Esophagus muscularis mucosa (tissue), 4 donors: ENCODE data around the gene PLSCR3. TPM values are rescaled to one million over a fixed set of nuclear protein-coding genes. Genes with fewer than 3 reads are reported as not detected.

Experiments
- DNase-seq: peaks from one replicate; pipeline ENCODE4 v3.0.0-alpha.2; 2017; ENCODE audit errors: extremely low spot score
- H3K27ac ChIP-seq, 4 donors: fragments of 200-600 bp; sonication (generic); replicated peaks in 1 of 4; 1 replicate in 3 of 4; 2 replicates in 1 of 4; pipeline ENCODE4 v1.5.1; 2016 to 2019; ENCODE audit warnings: mild to moderate bottlenecking in 1 of 4
- H3K27me3 ChIP-seq, 4 donors: fragments of 200-600 bp; sonication (generic); one replicate each; pipeline versions ENCODE4 v1.5.1 to v1.6.0; 2016 to 2019
- H3K36me3 ChIP-seq, 4 donors: fragments of 200-600 bp; sonication (generic); one replicate each; pipeline ENCODE4 v1.5.1; 2016 to 2019
- H3K4me1 ChIP-seq, 4 donors: fragments of 200-600 bp; sonication (generic); one replicate each; pipeline ENCODE4 v1.5.1; 2016 to 2019
- H3K4me3 ChIP-seq, 4 donors: fragments of 200-600 bp; sonication (generic); 1 replicate in 2 of 4; 2 replicates in 2 of 4; pipeline ENCODE4 v1.5.1; 2016 to 2019; ENCODE audit warnings: mild to moderate bottlenecking in 4 of 4, moderate library complexity in 1 of 4
- H3K9me3 ChIP-seq, 4 donors: fragments of 200-600 bp; sonication (generic); 1 replicate in 3 of 4; 2 replicates in 1 of 4; pipeline ENCODE4 v1.5.1; 2016 to 2019
- CTCF ChIP-seq, 3 experiments: fragments of 200-600 bp in 2 of 3; fragments of 450-650 bp in 1 of 3; sonication (generic) in 2 of 3; IDR thresholded peaks; one replicate each; pipeline ENCODE4 v1.5.1; 2017 to 2019; ENCODE audit warnings: antibody characterized with exemption in 3 of 3, mild to moderate bottlenecking in 2 of 3, moderate library complexity in 1 of 3
- EP300 ChIP-seq: sonication (generic); formaldehyde crosslinking; IDR thresholded peaks from one replicate; pipeline ENCODE4 v1.6.1; 2017; ENCODE audit warnings: antibody characterized with exemption
- POLR2A ChIP-seq: fragments of 450-650 bp; IDR thresholded peaks from one replicate; pipeline ENCODE4 v1.6.1; 2017; ENCODE audit warnings: antibody characterized with exemption, moderate library complexity, mild to moderate bottlenecking, low read depth
- POLR2AphosphoS5 ChIP-seq, 2 donors: sonication (generic); formaldehyde crosslinking; IDR thresholded peaks; one replicate each; pipeline ENCODE4 v1.6.1; 2017; ENCODE audit warnings: antibody characterized with exemption in 2 of 2
- WGBS: methylation state at CpG from one replicate; pipeline ENCODE4 v1.1.5; 2018; 5-methylcytosine and 5-hydroxymethylcytosine counted together
- intact Hi-C: fragments of 100-400 bp; cut with DNase I; formaldehyde crosslinking; loops from one replicate; pipeline ENCODE4 v1.15.1; 2023
- total RNA-seq, 4 donors: library from RNA; depleted of rRNA; stranded (reverse); fragments of >200 nt; gene quantifications; one replicate each; pipeline versions ENCODE4 v1.1.0 to v1.2.1, GENCODE V29; 2016

Gene PLSCR3
- total RNA-seq, 4 donors from 2014 or later, result 17.7 to 39.9 (median 24.3) TPM

DNA sequence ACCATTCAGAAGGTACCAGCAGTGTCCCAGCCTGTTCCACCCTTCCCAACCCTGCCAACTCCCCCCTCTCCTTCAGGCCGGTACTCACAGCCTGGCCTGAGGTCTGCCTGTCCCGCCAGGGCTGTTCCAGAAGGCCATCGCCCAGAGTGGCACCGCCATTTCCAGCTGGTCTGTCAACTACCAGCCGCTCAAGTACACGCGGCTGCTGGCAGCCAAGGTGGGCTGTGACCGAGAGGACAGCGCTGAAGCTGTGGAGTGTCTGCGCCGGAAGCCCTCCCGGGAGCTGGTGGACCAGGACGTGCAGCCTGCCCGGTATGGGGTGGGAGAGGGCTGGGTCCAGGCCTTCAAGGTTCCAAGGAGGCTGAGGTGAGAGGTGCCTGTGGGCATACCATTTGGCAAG, 20.5 kb upstream of the PLSCR3 start:
- Histone ChIP-seq H3K9me3 (no peaks in the 10 kb centered on the region), H3K27ac (no peak overlapping the region), H3K4me1 (no peaks in the 10 kb centered on the region), H3K4me3 (no peak overlapping the region), H3K36me3 (peaks cover 0 to 55% (median 26%) of the 10 kb centered on the region in 4 donors), H3K27me3 (no peaks in the 10 kb centered on the region)
- 83% methylated on average over 12 of the region's 14 CpGs for WGBS
- intact Hi-C loops, result no loop called here
- no peak for DNase-seq
- TF ChIP-seq EP300, result no peak
- TF ChIP-seq CTCF (IDR thresholded peaks at IDR 0.05), result no peak
- TF ChIP-seq POLR2A, result no peak
- TF ChIP-seq POLR2AphosphoS5 (IDR thresholded peaks at IDR 0.05), result no peak

DNA sequence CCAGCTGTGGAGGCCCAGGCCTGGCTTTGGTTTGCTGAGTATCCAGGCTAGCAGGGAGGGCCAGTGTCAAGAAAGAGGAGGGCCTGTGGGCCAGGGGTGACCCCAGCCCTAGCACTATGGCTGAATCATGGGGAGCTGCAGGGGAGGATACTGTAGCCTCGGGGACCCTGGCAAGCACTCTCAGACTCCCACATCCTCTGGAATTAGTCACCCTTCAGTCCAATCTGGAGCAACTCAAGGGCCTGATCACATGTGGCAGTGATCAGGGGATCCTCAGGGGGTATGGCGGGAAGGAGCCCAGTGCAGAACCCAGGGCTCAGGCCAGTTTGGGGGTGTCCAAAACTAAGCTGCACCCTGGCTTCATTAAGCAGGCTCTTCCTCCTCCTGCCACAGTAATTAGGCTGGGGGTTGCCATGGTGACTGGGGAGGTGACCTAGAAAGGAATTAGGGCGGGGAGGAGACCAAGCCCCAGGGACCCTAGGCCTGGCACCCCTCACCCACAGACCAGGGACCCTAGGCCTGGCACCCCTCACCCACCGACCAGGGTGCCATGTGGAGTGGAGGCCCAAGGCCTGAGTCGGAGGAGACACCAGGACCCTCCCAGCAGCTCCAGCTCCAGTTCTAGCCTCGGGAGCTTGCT, 19.1 kb upstream of the PLSCR3 start:
- Histone ChIP-seq H3K9me3 (no peaks in the 10 kb centered on the region), H3K36me3 (peaks cover 0 to 69% (median 33%) of the 10 kb centered on the region in 4 donors), H3K27ac (no peak overlapping the region), H3K4me3 (no peak overlapping the region), H3K27me3 (no peaks in the 10 kb centered on the region), H3K4me1 (no peaks in the 10 kb centered on the region)
- intact Hi-C loops, result no loop called here
- DNase-seq, result no peak
- WGBS, result 60% methylated on average over 4 of the region's 6 CpGs
- TF ChIP-seq CTCF (IDR thresholded peaks at IDR 0.05), result no peak
- no peak for TF ChIP-seq POLR2A

DNA sequence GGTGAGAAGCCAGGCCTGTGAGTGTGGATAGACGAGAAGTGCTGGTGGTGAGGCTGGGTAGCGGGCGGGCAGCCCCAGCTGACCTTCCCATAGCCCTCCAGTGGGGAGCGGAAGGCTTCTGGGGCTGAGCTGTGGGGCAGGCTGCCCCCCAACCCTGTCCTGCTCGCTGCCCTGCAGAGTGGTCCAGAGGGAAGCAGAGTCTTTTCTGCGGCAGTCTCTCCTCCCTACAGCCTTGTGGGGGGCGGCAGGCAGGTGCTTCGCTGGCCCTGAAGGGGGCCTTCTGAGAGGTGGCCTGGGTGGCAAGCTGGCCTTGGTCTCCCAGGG, 17.1 kb upstream of the PLSCR3 start:
- Histone ChIP-seq H3K4me3 (no peak overlapping the region), H3K9me3 (no peaks in the 10 kb centered on the region), H3K27me3 (no peaks in the 10 kb centered on the region), H3K27ac (no peak overlapping the region), H3K36me3 (peaks cover 0 to 58% (median 27%) of the 10 kb centered on the region in 4 donors), H3K4me1 (peaks cover 0 to 18% (median 6%) of the 10 kb centered on the region in 4 donors)
- intact Hi-C loops, result no loop called here
- DNase-seq, result no peak
- TF ChIP-seq EP300 (no peak), POLR2AphosphoS5 (IDR thresholded peaks at IDR 0.05) (no peak), CTCF (IDR thresholded peaks at IDR 0.05) (no peak), POLR2A (no peak)
- WGBS, result 85% methylated on average over 6 of the region's 8 CpGs

- Histone ChIP-seq H3K4me3 (no peak overlapping the region), H3K9me3 (no peaks in the 10 kb centered on the region), H3K4me1 (peaks cover 2 to 24% (median 11%) of the 10 kb centered on the region in 4 donors), H3K27me3 (no peaks in the 10 kb centered on the region), H3K36me3 (peaks cover 0 to 52% (median 25%) of the 10 kb centered on the region in 4 donors), H3K27ac (no peak overlapping the region)
- WGBS, result 90% methylated on average over 25 of the region's 25 CpGs
- TF ChIP-seq EP300 (no peak), CTCF (IDR thresholded peaks at IDR 0.05) (no peak), POLR2A (no peak)
- intact Hi-C loops, result no loop called here
- DNase-seq, result no peak
Measured at GRCh38 chr17:7410634-7411426, 16.5 kb upstream of the PLSCR3 start.

- no peak for TF ChIP-seq EP300
- TF ChIP-seq POLR2A, result no peak
- no peak for TF ChIP-seq CTCF (IDR thresholded peaks at IDR 0.05)
- TF ChIP-seq POLR2AphosphoS5 (IDR thresholded peaks at IDR 0.05), result no peak
- DNase-seq, result no peak
- WGBS, result 90% methylated on average over 6 of the region's 6 CpGs
- no peak overlapping the region for H3K27ac ChIP-seq
- intact Hi-C loops, result no loop called here
- no peak overlapping the region for H3K4me3 ChIP-seq
- H3K36me3 ChIP-seq, result peaks cover 0 to 41% (median 19%) of the 10 kb centered on the region in 4 donors
- no peaks in the 10 kb centered on the region for H3K27me3 ChIP-seq
- no peaks in the 10 kb centered on the region for H3K9me3 ChIP-seq
- H3K4me1 ChIP-seq, result peaks cover 4 to 34% (median 21%) of the 10 kb centered on the region in 4 donors
Measured at GRCh38 chr17:7409716-7410115, 15.4 kb upstream of the PLSCR3 start.
